Astrocyte (in vitro differentiated cells and primary cell): ENCODE measurements around the gene ALOXE3. TPM values are rescaled to one million over a fixed set of nuclear protein-coding genes. Genes with fewer than 3 reads are reported as not detected.

Experiments used
- DNase-seq: peaks from one replicate; pipeline ENCODE4 v3.0.0-alpha.2; 2010; ENCODE audit warnings: low read depth
- FAIRE-seq: peaks from 2 replicates; lab custom pipeline; 2011; peaks lifted over from hg19 to GRCh38; lab: Jason Lieb, UNC
- H2AFZ ChIP-seq: 2 replicates; pipeline ENCODE4 v1.6.0; 2012; ENCODE audit warnings: low read depth, low read length, inconsistent platforms
- H3K27ac ChIP-seq: 2 replicates; pipeline ENCODE4 v1.5.1; 2011; ENCODE audit warnings: low read depth, low read length, inconsistent platforms
- H3K27me3 ChIP-seq: 2 replicates; pipeline ENCODE4 v1.6.0; 2011; ENCODE audit warnings: low read length, inconsistent platforms; ENCODE audit not compliant: insufficient read depth
- H3K36me3 ChIP-seq: 2 replicates; pipeline ENCODE4 v1.5.1; 2011; ENCODE audit warnings: low read length, inconsistent platforms; ENCODE audit not compliant: insufficient read depth
- H3K4me1 ChIP-seq: 2 replicates; pipeline ENCODE4 v1.5.1; 2011; ENCODE audit warnings: low read length, inconsistent platforms; ENCODE audit not compliant: insufficient read depth
- H3K4me2 ChIP-seq: 2 replicates; pipeline ENCODE4 v1.6.0; 2012; ENCODE audit warnings: low read length, inconsistent platforms
- H3K4me3 ChIP-seq: 2 replicates; pipeline ENCODE4 v1.5.1; 2011; ENCODE audit warnings: low read depth, mild to moderate bottlenecking, low read length, inconsistent platforms; ENCODE audit not compliant: insufficient read depth
- H3K79me2 ChIP-seq: 2 replicates; pipeline ENCODE4 v1.6.0; 2012; ENCODE audit warnings: mild to moderate bottlenecking, low read length, inconsistent platforms; ENCODE audit not compliant: insufficient read depth
- H3K9ac ChIP-seq: 2 replicates; pipeline ENCODE4 v1.6.0; 2012; ENCODE audit warnings: mild to moderate bottlenecking, low read length, inconsistent platforms
- H3K9me3 ChIP-seq: 2 replicates; pipeline ENCODE4 v1.5.1; 2012; ENCODE audit warnings: low read depth, mild to moderate bottlenecking, low read length, inconsistent platforms; ENCODE audit not compliant: insufficient read depth
- H4K20me1 ChIP-seq: 2 replicates; pipeline ENCODE4 v1.6.0; 2012; ENCODE audit warnings: low read length, inconsistent platforms; ENCODE audit not compliant: insufficient read depth
- H3K27ac Mint-ChIP-seq: one replicate; pipeline ENCODE4 v1.8.0; 2021; ENCODE audit warnings: mild to moderate bottlenecking, mixed read lengths; ENCODE audit not compliant: unreplicated experiment
- H3K27me3 Mint-ChIP-seq: one replicate; pipeline ENCODE4 v1.8.0; 2021; ENCODE audit warnings: low read depth, mixed read lengths; ENCODE audit not compliant: unreplicated experiment
- H3K36me3 Mint-ChIP-seq: one replicate; pipeline ENCODE4 v1.8.0; 2021; ENCODE audit warnings: low read depth, mixed read lengths; ENCODE audit not compliant: unreplicated experiment
- H3K4me1 Mint-ChIP-seq: one replicate; pipeline ENCODE4 v1.8.0; 2021; ENCODE audit warnings: low read depth, mixed read lengths; ENCODE audit not compliant: unreplicated experiment
- H3K4me3 Mint-ChIP-seq: one replicate; pipeline ENCODE4 v1.8.0; 2021; ENCODE audit warnings: mild to moderate bottlenecking, moderate library complexity, mixed read lengths; ENCODE audit not compliant: unreplicated experiment
- H3K9me3 Mint-ChIP-seq: one replicate; pipeline ENCODE4 v1.8.0; 2021; ENCODE audit warnings: mild to moderate bottlenecking, mixed read lengths; ENCODE audit not compliant: unreplicated experiment
- EZH2 ChIP-seq: IDR thresholded peaks from 2 replicates; pipeline ENCODE4 v1.6.1; 2012; ENCODE audit warnings: mild to moderate bottlenecking, low read length, inconsistent platforms; ENCODE audit not compliant: insufficient read depth
- total RNA-seq: library from RNA; stranded (reverse); gene quantifications from 2 replicates; pipeline ENCODE4 v1.2.1, GENCODE V29; 2021
- TF ChIP-seq, protein P1 (sequence below): IDR thresholded peaks from 2 replicates; pipeline ENCODE4 v1.5.1; 2011; ENCODE audit warnings: low read depth, mild to moderate bottlenecking, inconsistent platforms, low read length, moderate library complexity; ENCODE audit not compliant: insufficient read depth

Gene ALOXE3
- total RNA-seq, 1 donor from 2014 or later, result 0.82 TPM

DNA sequence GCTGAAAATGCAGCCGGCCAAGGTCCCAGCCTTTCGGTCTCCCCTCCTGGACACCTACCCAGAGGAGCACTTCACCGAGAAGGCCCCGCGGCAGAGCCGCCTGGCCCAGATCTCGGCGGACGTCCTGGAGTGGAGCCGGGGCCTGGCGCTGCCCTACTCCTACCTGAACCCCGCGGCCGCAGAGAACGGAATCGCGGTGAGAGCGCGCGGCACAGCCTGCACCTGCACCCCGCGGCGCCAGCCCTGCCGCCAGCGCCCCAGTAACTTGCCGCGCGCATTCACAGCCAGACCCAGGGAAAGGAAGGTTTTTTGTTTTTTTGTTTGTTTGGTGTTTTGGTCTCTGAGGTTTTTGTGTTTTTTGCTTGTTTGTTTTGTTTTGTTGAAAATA is 46.0 kb downstream of the ALOXE3 start:
- Histone ChIP-seq H4K20me1 (no peaks in the 10 kb centered on the region), H3K9me3 (no peaks in the 10 kb centered on the region), H3K4me1 (peaks cover 2% of the 10 kb centered on the region), H2AFZ (no peak overlapping the region), H3K27ac (no peak overlapping the region), H3K79me2 (no peaks in the 10 kb centered on the region), H3K4me2 (no peak overlapping the region), H3K4me3 (no peak overlapping the region), H3K27me3 (peaks cover 58% of the 10 kb centered on the region), H3K36me3 (no peaks in the 10 kb centered on the region), H3K9ac (no peak overlapping the region)
- no peak for DNase-seq
- peaks cover 3% of the 10 kb centered on the region for H3K9me3 Mint-ChIP-seq
- H3K27ac Mint-ChIP-seq, result no peak overlapping the region
- H3K27me3 Mint-ChIP-seq, result peaks cover 99% of the 10 kb centered on the region
- peaks cover 4% of the 10 kb centered on the region for H3K4me1 Mint-ChIP-seq
- no peak for FAIRE-seq
- peak overlapping the region; percentile 31 for H3K4me3 Mint-ChIP-seq
- TF ChIP-seq, protein P1, sequence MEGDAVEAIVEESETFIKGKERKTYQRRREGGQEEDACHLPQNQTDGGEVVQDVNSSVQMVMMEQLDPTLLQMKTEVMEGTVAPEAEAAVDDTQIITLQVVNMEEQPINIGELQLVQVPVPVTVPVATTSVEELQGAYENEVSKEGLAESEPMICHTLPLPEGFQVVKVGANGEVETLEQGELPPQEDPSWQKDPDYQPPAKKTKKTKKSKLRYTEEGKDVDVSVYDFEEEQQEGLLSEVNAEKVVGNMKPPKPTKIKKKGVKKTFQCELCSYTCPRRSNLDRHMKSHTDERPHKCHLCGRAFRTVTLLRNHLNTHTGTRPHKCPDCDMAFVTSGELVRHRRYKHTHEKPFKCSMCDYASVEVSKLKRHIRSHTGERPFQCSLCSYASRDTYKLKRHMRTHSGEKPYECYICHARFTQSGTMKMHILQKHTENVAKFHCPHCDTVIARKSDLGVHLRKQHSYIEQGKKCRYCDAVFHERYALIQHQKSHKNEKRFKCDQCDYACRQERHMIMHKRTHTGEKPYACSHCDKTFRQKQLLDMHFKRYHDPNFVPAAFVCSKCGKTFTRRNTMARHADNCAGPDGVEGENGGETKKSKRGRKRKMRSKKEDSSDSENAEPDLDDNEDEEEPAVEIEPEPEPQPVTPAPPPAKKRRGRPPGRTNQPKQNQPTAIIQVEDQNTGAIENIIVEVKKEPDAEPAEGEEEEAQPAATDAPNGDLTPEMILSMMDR, result no peak
- TF ChIP-seq EZH2, result peak; percentile 90
- peaks cover 1% of the 10 kb centered on the region for H3K36me3 Mint-ChIP-seq

DNA sequence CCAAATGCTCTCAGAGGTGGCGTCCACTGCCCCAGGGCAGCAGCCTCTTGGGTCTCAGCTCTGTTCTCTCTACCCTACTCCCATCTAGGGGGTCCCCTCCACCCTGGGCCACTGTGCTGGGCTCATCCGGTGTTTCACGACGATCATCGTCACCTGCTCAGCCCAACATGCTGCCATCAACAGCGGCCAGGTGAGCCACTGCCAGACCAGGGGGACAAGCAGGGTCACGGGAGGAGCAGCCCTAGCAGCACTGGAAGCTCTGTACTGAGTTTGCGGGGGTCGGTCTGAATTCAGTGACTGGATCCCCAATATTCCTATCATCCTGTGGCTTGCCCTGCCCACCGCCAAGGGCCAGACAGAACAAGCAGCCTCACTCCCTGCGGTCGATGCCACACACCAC is 46.8 kb downstream of the ALOXE3 start:
- Histone ChIP-seq H3K27me3 (peaks cover 55% of the 10 kb centered on the region), H3K79me2 (no peaks in the 10 kb centered on the region), H4K20me1 (no peaks in the 10 kb centered on the region), H3K36me3 (no peaks in the 10 kb centered on the region), H3K9me3 (no peaks in the 10 kb centered on the region), H3K4me1 (peaks cover 2% of the 10 kb centered on the region), H3K9ac (no peak overlapping the region), H3K4me3 (no peak overlapping the region), H3K4me2 (no peak overlapping the region), H3K27ac (no peak overlapping the region), H2AFZ (no peak overlapping the region)
- Mint-ChIP-seq H3K9me3 (peaks cover 3% of the 10 kb centered on the region), H3K4me3 (no peak overlapping the region), H3K27ac (no peak overlapping the region), H3K36me3 (peaks cover 1% of the 10 kb centered on the region), H3K4me1 (peaks cover 4% of the 10 kb centered on the region), H3K27me3 (peaks cover 99% of the 10 kb centered on the region)
- DNase-seq (no peak), FAIRE-seq (no peak)
- no peak for TF ChIP-seq EZH2
- TF ChIP-seq, protein P1, result no peak

GRCh38 chr17:8069587-8069860 is 48.8 kb downstream of the ALOXE3 start:
- Mint-ChIP-seq H3K9me3 (peaks cover 3% of the 10 kb centered on the region), H3K36me3 (peaks cover 1% of the 10 kb centered on the region), H3K27ac (no peak overlapping the region), H3K4me1 (peaks cover 4% of the 10 kb centered on the region), H3K4me3 (no peak overlapping the region), H3K27me3 (peaks cover 97% of the 10 kb centered on the region)
- H3K4me1 ChIP-seq, result peaks cover 2% of the 10 kb centered on the region
- no peak overlapping the region for H3K4me2 ChIP-seq
- H3K27me3 ChIP-seq, result peaks cover 56% of the 10 kb centered on the region
- no peaks in the 10 kb centered on the region for H4K20me1 ChIP-seq
- H3K9ac ChIP-seq, result no peak overlapping the region
- FAIRE-seq (no peak), DNase-seq (no peak)
- no peaks in the 10 kb centered on the region for H3K9me3 ChIP-seq
- no peak overlapping the region for H3K4me3 ChIP-seq
- TF ChIP-seq EZH2, result no peak
- TF ChIP-seq, protein P1, result no peak
- no peak overlapping the region for H2AFZ ChIP-seq
- H3K79me2 ChIP-seq, result no peaks in the 10 kb centered on the region
- H3K27ac ChIP-seq, result no peak overlapping the region
- no peaks in the 10 kb centered on the region for H3K36me3 ChIP-seq
